ENCODE data around the gene SCTR. TPM values are rescaled to one million over a fixed set of nuclear protein-coding genes. Genes with fewer than 3 reads are reported as not detected.

Gene SCTR
- total and polyA plus RNA-seq, 2 of the 8 experiments (the other 6 are each of a cell fraction or from before 2014, with no cell fraction given) = 0.15 TPM; not detected in 1

GRCh38 chr2:119425620-119426395 is 98.5 kb downstream of the SCTR start:
- no peak for FAIRE-seq
- no peak for TF ChIP-seq ASH2L (IDR thresholded peaks at IDR 0.05; ENCODE audit: low read length)
- TF ChIP-seq KDM5A (IDR thresholded peaks at IDR 0.05; ENCODE audit: low read length) = no peak
- TF ChIP-seq JUND (IDR thresholded peaks at IDR 0.05; ENCODE audit: low read length) = no peak
- no peak for TF ChIP-seq CTCF (IDR thresholded peaks at IDR 0.05; ENCODE audit: control extremely low read depth in 1 of 3, insufficient read depth in 1 of 3, low read depth in 1 of 3, low read length in 3 of 3)
- TF ChIP-seq TCF12 (IDR thresholded peaks at IDR 0.05; ENCODE audit: low read depth, low read length) = no peak
- TF ChIP-seq RNF2 (IDR thresholded peaks at IDR 0.05; ENCODE audit: borderline replicate concordance, low read depth, low read length, missing control alignments, poor library complexity, severe bottlenecking) = no peak
- no peak for TF ChIP-seq NRF1 (IDR thresholded peaks at IDR 0.05; ENCODE audit: low read depth, low read length)
- no peak for TF ChIP-seq NANOG (IDR thresholded peaks at IDR 0.05; ENCODE audit: insufficient read depth, low read depth, low read length, poor library complexity, severe bottlenecking)
- no peak for TF ChIP-seq RXRA (IDR thresholded peaks at IDR 0.05; ENCODE audit: insufficient read depth, low read depth, low read length)

More at GRCh38 chr2:119425620-119426395, 98.5 kb downstream of the SCTR start:
- Histone ChIP-seq H3K4me1 (replicated peaks in 1 of 4; ENCODE audit: control insufficient read depth in 3 of 4, insufficient read depth in 4 of 4, low read length in 3 of 4) (peaks cover 0 to 8% (median 0%) of the 10 kb centered on the region in 4 experiments; a peak in 4 of 7 replicates), H3K23me2 (ENCODE audit: low read depth, low read length) (0 out of 2 replicates have a peak, but pooled peaks cover 1% of the 10 kb centered on the region), H3K4me3 (ENCODE audit: extremely low read depth in 1 of 4, insufficient read depth in 2 of 4, low read depth in 3 of 4, low read length in 4 of 4) (no peak overlapping the region), H2AK5ac (ENCODE audit: low read depth, low read length) (no peak overlapping the region), H3K4ac (replicated peaks; ENCODE audit: insufficient read length, low read depth, low read length) (no peak overlapping the region), H3K9ac (replicated peaks in 1 of 4; ENCODE audit: extremely low read depth in 1 of 4, low read depth in 3 of 4, low read length in 3 of 4) (no peak overlapping the region), H3K4me2 (ENCODE audit: insufficient read depth in 1 of 2, low read depth in 2 of 2, low read length in 2 of 2) (no peak overlapping the region), H3K79me2 (ENCODE audit: control insufficient read depth in 1 of 2, insufficient read depth in 2 of 2, low read length in 2 of 2) (no peaks in the 10 kb centered on the region), H2BK20ac (ENCODE audit: low read length) (no peak overlapping the region), H3K56ac (replicated peaks; ENCODE audit: insufficient read length, low read depth, low read length) (no peak overlapping the region), H3K36me3 (ENCODE audit: control insufficient read depth in 2 of 4, insufficient read depth in 4 of 4, low read length in 3 of 4) (no peaks in the 10 kb centered on the region), H4K5ac (ENCODE audit: insufficient read length, low read depth, low read length) (no peak overlapping the region), H2AFZ (ENCODE audit: low read length) (no peak overlapping the region), H4K91ac (replicated peaks; ENCODE audit: insufficient read length, low read length) (no peak overlapping the region), H2BK5ac (ENCODE audit: low read depth, low read length) (no peak overlapping the region), H4K20me1 (replicated peaks in 1 of 2; ENCODE audit: control insufficient read depth in 1 of 2, insufficient read depth in 2 of 2, low read length in 2 of 2) (no peaks in the 10 kb centered on the region), H3K27ac (ENCODE audit: low read depth, low read length) (no peak overlapping the region), H2BK12ac (ENCODE audit: low read depth, low read length) (no peak overlapping the region; the same call in 1 of the 2 replicates), H3K79me1 (ENCODE audit: low read depth, low read length) (no peaks in the 10 kb centered on the region), H3K14ac (ENCODE audit: insufficient read length) (no peak overlapping the region), H2BK15ac (ENCODE audit: low read length) (no peak overlapping the region), H2BK120ac (replicated peaks; ENCODE audit: low read depth, low read length) (no peak overlapping the region), H3K9me3 (ENCODE audit: insufficient read depth in 2 of 2, low read depth in 1 of 2, low read length in 1 of 2) (peaks cover 8 to 13% of the 10 kb centered on the region in 2 experiments; a peak in 3 of 4 replicates), H3K18ac (ENCODE audit: extremely low read depth, low read length) (no peak overlapping the region), H3K27me3 (replicated peaks in 1 of 4; ENCODE audit: control insufficient read depth in 3 of 4, extremely low read depth in 1 of 4, insufficient read depth in 3 of 4, low read length in 3 of 4) (peaks cover 0 to 3% (median 1%) of the 10 kb centered on the region in 4 experiments; a peak in 6 of 7 replicates), H4K8ac (ENCODE audit: extremely low read depth, insufficient read depth, low read length) (no peak overlapping the region), H3K23ac (ENCODE audit: insufficient read length) (no peak overlapping the region)
- CTCF ChIA-PET (ENCODE audit: partially characterized antibody) = no interaction called here
- no peak for DNase-seq (ENCODE audit: low read depth in 1 of 2, low spot score in 2 of 2)
- POLR2A ChIA-PET (ENCODE audit: partially characterized antibody) = no interaction called here
- 77% methylated on average over 4 of the region's 7 CpGs; no CpG with 5 or more reads in 1 of the 2 experiments for WGBS, 2 experiments (ENCODE audit: extremely low coverage in 1 of 2, insufficient coverage in 1 of 2, insufficient read length in 1 of 2, insufficient replicate concordance in 2 of 2, low coverage in 1 of 2, low lambda C conversion rate in 2 of 2, missing lambda C conversion rate in 1 of 2)

Measured in H1 (cell line).